ENCODE measurements around the gene TMEM151B. TPM values are rescaled to one million over a fixed set of nuclear protein-coding genes. Genes with fewer than 3 reads are reported as not detected.

Gene TMEM151B
- total and polyA plus RNA-seq, 2 of the 13 experiments (the other 11 are each of a cell fraction or from before 2014, with no cell fraction given) = not detected

DNA sequence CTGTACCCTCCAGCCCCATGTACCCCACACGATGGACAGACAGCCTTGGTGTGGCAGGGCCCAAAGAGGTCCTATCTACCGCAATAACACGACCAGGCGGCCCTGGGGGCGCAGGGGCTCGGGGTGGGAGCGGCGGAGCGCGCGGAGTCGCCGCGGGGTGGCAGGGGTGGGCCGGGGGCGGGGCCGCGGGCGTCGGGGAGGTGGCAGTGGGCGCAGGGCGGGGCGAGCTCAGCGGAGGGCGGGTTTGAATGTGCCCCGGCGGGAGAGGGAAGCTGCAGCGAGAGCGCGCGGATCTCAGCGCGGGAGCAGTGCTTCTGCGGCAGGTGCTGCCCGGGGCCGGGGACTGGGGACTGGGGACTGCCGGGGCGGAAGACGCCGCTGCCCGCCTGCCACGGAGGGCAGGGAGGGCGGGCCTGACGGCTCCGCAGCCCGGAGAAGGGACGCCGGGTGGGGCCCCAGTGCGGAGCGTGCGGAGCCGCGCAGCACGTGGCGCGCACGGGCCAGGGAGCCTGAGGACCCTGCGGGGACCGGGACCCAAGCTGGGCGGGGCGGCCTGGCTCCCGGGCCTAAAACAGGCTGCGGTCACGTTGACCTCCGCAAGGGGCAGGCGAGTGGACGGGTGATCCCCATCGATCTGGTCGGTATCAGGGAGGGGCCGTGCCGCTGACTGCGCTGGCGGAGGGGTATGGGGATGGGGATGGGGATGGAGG, 46.8 kb upstream of the TMEM151B start, which contains the start of gene SLC29A1 (continued):
- no peak for TF ChIP-seq ZNF605 (CRISPR knock-in tag; IDR thresholded peaks at IDR 0.05)
- TF ChIP-seq, protein P1, sequence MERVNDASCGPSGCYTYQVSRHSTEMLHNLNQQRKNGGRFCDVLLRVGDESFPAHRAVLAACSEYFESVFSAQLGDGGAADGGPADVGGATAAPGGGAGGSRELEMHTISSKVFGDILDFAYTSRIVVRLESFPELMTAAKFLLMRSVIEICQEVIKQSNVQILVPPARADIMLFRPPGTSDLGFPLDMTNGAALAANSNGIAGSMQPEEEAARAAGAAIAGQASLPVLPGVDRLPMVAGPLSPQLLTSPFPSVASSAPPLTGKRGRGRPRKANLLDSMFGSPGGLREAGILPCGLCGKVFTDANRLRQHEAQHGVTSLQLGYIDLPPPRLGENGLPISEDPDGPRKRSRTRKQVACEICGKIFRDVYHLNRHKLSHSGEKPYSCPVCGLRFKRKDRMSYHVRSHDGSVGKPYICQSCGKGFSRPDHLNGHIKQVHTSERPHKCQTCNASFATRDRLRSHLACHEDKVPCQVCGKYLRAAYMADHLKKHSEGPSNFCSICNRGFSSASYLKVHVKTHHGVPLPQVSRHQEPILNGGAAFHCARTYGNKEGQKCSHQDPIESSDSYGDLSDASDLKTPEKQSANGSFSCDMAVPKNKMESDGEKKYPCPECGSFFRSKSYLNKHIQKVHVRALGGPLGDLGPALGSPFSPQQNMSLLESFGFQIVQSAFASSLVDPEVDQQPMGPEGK (CRISPR knock-in tag; IDR thresholded peaks at IDR 0.05) = peak; percentile 77
- TF ChIP-seq, protein P2, sequence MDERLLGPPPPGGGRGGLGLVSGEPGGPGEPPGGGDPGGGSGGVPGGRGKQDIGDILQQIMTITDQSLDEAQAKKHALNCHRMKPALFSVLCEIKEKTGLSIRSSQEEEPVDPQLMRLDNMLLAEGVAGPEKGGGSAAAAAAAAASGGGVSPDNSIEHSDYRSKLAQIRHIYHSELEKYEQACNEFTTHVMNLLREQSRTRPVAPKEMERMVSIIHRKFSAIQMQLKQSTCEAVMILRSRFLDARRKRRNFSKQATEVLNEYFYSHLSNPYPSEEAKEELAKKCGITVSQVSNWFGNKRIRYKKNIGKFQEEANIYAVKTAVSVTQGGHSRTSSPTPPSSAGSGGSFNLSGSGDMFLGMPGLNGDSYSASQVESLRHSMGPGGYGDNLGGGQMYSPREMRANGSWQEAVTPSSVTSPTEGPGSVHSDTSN (CRISPR knock-in tag; IDR thresholded peaks at IDR 0.05) = no peak
- no peak for TF ChIP-seq ETS1 (CRISPR knock-in tag; IDR thresholded peaks at IDR 0.05)
- TF ChIP-seq ZNF878 (CRISPR knock-in tag; IDR thresholded peaks at IDR 0.05) = no peak
- TF ChIP-seq RNF2 (conservative IDR thresholded peaks at IDR 0.05; ENCODE audit: low read depth) = 0 out of 2 replicates have a peak, but pooled peaks have one; percentile 55
- TF ChIP-seq ZNF652 (CRISPR knock-in tag; IDR thresholded peaks at IDR 0.05; ENCODE audit: borderline replicate concordance, low read depth) = no peak
- TF ChIP-seq ZFP62 (CRISPR knock-in tag; IDR thresholded peaks at IDR 0.05) = no peak
- TF ChIP-seq, protein P3, sequence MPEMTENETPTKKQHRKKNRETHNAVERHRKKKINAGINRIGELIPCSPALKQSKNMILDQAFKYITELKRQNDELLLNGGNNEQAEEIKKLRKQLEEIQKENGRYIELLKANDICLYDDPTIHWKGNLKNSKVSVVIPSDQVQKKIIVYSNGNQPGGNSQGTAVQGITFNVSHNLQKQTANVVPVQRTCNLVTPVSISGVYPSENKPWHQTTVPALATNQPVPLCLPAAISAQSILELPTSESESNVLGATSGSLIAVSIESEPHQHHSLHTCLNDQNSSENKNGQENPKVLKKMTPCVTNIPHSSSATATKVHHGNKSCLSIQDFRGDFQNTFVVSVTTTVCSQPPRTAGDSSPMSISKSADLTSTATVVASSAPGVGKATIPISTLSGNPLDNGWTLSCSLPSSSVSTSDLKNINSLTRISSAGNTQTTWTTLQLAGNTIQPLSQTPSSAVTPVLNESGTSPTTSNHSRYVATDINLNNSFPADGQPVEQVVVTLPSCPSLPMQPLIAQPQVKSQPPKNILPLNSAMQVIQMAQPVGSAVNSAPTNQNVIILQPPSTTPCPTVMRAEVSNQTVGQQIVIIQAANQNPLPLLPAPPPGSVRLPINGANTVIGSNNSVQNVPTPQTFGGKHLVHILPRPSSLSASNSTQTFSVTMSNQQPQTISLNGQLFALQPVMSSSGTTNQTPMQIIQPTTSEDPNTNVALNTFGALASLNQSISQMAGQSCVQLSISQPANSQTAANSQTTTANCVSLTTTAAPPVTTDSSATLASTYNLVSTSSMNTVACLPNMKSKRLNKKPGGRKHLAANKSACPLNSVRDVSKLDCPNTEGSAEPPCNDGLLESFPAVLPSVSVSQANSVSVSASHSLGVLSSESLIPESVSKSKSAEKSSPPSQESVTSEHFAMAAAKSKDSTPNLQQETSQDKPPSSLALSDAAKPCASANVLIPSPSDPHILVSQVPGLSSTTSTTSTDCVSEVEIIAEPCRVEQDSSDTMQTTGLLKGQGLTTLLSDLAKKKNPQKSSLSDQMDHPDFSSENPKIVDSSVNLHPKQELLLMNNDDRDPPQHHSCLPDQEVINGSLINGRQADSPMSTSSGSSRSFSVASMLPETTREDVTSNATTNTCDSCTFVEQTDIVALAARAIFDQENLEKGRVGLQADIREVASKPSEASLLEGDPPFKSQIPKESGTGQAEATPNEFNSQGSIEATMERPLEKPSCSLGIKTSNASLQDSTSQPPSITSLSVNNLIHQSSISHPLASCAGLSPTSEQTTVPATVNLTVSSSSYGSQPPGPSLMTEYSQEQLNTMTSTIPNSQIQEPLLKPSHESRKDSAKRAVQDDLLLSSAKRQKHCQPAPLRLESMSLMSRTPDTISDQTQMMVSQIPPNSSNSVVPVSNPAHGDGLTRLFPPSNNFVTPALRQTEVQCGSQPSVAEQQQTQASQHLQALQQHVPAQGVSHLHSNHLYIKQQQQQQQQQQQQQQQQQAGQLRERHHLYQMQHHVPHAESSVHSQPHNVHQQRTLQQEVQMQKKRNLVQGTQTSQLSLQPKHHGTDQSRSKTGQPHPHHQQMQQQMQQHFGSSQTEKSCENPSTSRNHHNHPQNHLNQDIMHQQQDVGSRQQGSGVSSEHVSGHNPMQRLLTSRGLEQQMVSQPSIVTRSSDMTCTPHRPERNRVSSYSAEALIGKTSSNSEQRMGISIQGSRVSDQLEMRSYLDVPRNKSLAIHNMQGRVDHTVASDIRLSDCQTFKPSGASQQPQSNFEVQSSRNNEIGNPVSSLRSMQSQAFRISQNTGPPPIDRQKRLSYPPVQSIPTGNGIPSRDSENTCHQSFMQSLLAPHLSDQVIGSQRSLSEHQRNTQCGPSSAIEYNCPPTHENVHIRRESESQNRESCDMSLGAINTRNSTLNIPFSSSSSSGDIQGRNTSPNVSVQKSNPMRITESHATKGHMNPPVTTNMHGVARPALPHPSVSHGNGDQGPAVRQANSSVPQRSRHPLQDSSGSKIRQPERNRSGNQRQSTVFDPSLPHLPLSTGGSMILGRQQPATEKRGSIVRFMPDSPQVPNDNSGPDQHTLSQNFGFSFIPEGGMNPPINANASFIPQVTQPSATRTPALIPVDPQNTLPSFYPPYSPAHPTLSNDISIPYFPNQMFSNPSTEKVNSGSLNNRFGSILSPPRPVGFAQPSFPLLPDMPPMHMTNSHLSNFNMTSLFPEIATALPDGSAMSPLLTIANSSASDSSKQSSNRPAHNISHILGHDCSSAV (CRISPR knock-in tag; IDR thresholded peaks at IDR 0.05; ENCODE audit: borderline replicate concordance) = no peak
- peak; percentile 84; the same call in 1 of the 2 replicates for TF ChIP-seq ZIK1 (CRISPR knock-in tag; IDR thresholded peaks at IDR 0.05; ENCODE audit: borderline replicate concordance, low read depth)
- TF ChIP-seq ZNF30 (CRISPR knock-in tag; IDR thresholded peaks at IDR 0.05) = no peak
- peak; percentile 63; the same call in 1 of the 2 replicates for TF ChIP-seq E2F1 (CRISPR knock-in tag; IDR thresholded peaks at IDR 0.05)

Data from HepG2 (cell line).